OCI-LY7 (cell line): Measurements from ENCODE around the gene CASP4. TPM values are rescaled to one million over a fixed set of nuclear protein-coding genes. Genes with fewer than 3 reads are reported as not detected.

Experiments
- BruUV-seq: library from RNA; stranded (reverse); fragments of 400-500 nt; replicated peaks from 2 replicates; lab custom pipeline; 2021; lab: Mats Ljungman, UMichigan
- CTCF ChIA-PET: fragments of 300-600 bp; sonication (Branson Sonifier 250); formaldehyde crosslinking; loops from one replicate; lab custom pipeline; 2022; ENCODE audit warnings: antibody characterized with exemption; ENCODE audit not compliant: unreplicated experiment; lab: Charles Lee
- POLR2A ChIA-PET: fragments of 300-600 bp; sonication (Branson Sonifier 250); formaldehyde crosslinking; loops from one replicate; lab custom pipeline; 2022; ENCODE audit warnings: antibody characterized with exemption; lab: Charles Lee
- DNase-seq: peaks from one replicate; pipeline ENCODE4 v3.0.0-alpha.2; 2015; ENCODE audit warnings: low spot score
- H2AFZ ChIP-seq: fragments of 200-600 bp; sonication (generic), shearing (Covaris generic); 2 replicates; pipeline ENCODE4 v1.6.1; 2014; ENCODE audit warnings: mild to moderate bottlenecking, antibody characterized with exemption, low read length, moderate library complexity
- H3K27ac ChIP-seq: fragments of 200-600 bp; sonication (generic); 2 replicates; pipeline ENCODE4 v1.5.1; 2014; ENCODE audit warnings: mixed run types, low read depth, mild to moderate bottlenecking, moderate library complexity, low read length, inconsistent platforms; ENCODE audit not compliant: poor library complexity, severe bottlenecking
- H3K36me3 ChIP-seq: fragments of 200-600 bp; sonication (generic); 2 replicates; pipeline ENCODE4 v1.6.1; 2014; ENCODE audit warnings: mild to moderate bottlenecking, antibody characterized with exemption, low read length, moderate library complexity, mixed read lengths; ENCODE audit not compliant: insufficient read depth
- H3K4me1 ChIP-seq: fragments of 200-600 bp; sonication (generic); 2 replicates; pipeline ENCODE4 v1.5.1; 2014; ENCODE audit warnings: mild to moderate bottlenecking, low read length; ENCODE audit not compliant: insufficient read depth, poor library complexity, severe bottlenecking
- H3K4me2 ChIP-seq: fragments of 200-600 bp; sonication (generic); 2 replicates; pipeline ENCODE4 v1.6.1; 2014; ENCODE audit warnings: mild to moderate bottlenecking, low read length
- H3K4me3 ChIP-seq: fragments of 200-600 bp; sonication (generic); 2 replicates; pipeline ENCODE4 v1.5.1; 2014; ENCODE audit warnings: mild to moderate bottlenecking, low read depth, low read length; ENCODE audit not compliant: poor library complexity, severe bottlenecking
- H3K79me2 ChIP-seq: fragments of 200-600 bp; sonication (generic); 2 replicates; pipeline ENCODE4 v1.6.1; 2016; ENCODE audit warnings: low read depth, mild to moderate bottlenecking, low read length, moderate library complexity, mixed read lengths; ENCODE audit not compliant: insufficient read depth
- H3K9me2 ChIP-seq: fragments of 200-600 bp; sonication (generic); 2 replicates; pipeline ENCODE4 v1.6.1; 2016; ENCODE audit warnings: mild to moderate bottlenecking, low read length, mixed read lengths; ENCODE audit not compliant: insufficient read depth
- H3K9me3 ChIP-seq: fragments of 200-600 bp; sonication (generic); 2 replicates; pipeline ENCODE4 v1.6.1; 2014; ENCODE audit warnings: mild to moderate bottlenecking, mixed run types, low read length, mixed read lengths
- H4K20me1 ChIP-seq: fragments of 200-600 bp; sonication (generic); 2 replicates; pipeline ENCODE4 v1.6.1; 2014; ENCODE audit warnings: mild to moderate bottlenecking, antibody characterized with exemption, low read length, moderate library complexity, mixed read lengths; ENCODE audit not compliant: insufficient read depth
- CTCF ChIP-seq: fragments of 200-600 bp; sonication (generic); conservative IDR thresholded peaks from 2 replicates; pipeline ENCODE4 v1.5.1; 2014; ENCODE audit warnings: mild to moderate bottlenecking, antibody characterized with exemption, low read length, moderate library complexity, mixed read lengths
- EZH2phosphoT487 ChIP-seq: fragments of 200-600 bp; sonication (generic); IDR thresholded peaks from 2 replicates; pipeline ENCODE4 v1.6.1; 2018; ENCODE audit warnings: low read depth, borderline replicate concordance, mild to moderate bottlenecking, mixed run types, antibody characterized with exemption, low read length, moderate library complexity, mixed read lengths
- intact Hi-C: fragments of 100-400 bp; cut with micrococcal nuclease; formaldehyde crosslinking; loops from one replicate; pipeline ENCODE4 v1.10.0; 2022; ENCODE audit not compliant: unreplicated experiment
- total RNA-seq, 2 experiments: library from RNA; depleted of rRNA in 1 of 2; stranded (reverse); fragments of >200 nt in 1 of 2; shearing (Covaris generic) in 1 of 2; gene quantifications; 2 replicates each; pipeline ENCODE4 v1.2.3, GENCODE V29; 2014 to 2022

Gene CASP4
- total RNA-seq, 2 experiments from 2014 or later: 0.88 to 1.6 TPM

- no peaks in the 10 kb centered on the region for H3K4me1 ChIP-seq
- no peaks in the 10 kb centered on the region for H3K36me3 ChIP-seq
- H3K79me2 ChIP-seq: no peaks in the 10 kb centered on the region
- H3K4me3 ChIP-seq: no peak overlapping the region
- BruUV-seq: no TSS peak
- no peaks in the 10 kb centered on the region for H3K9me2 ChIP-seq
- no peak overlapping the region for H2AFZ ChIP-seq
- TF ChIP-seq EZH2phosphoT487 (no peak), CTCF (no peak)
- 0 out of 2 replicates have a peak, but pooled peaks cover 11% of the 10 kb centered on the region for H3K9me3 ChIP-seq
- intact Hi-C loops: no loop called here
- H3K27ac ChIP-seq: no peak overlapping the region
- DNase-seq: no peak
- ChIA-PET POLR2A (no interaction called here), CTCF (no interaction called here)
- no peaks in the 10 kb centered on the region for H4K20me1 ChIP-seq
- no peak overlapping the region for H3K4me2 ChIP-seq
Observed at GRCh38 chr11:104962852-104963251, 5.5 kb downstream of the CASP4 start.

GRCh38 chr11:104957280-104957679 is 11.1 kb downstream of the CASP4 start:
- DNase-seq: no peak
- Histone ChIP-seq H3K9me3 (no peaks in the 10 kb centered on the region), H3K4me1 (no peaks in the 10 kb centered on the region), H4K20me1 (no peaks in the 10 kb centered on the region), H3K36me3 (no peaks in the 10 kb centered on the region), H3K79me2 (no peaks in the 10 kb centered on the region), H3K4me3 (no peak overlapping the region), H3K27ac (no peak overlapping the region), H2AFZ (no peak overlapping the region), H3K4me2 (no peak overlapping the region), H3K9me2 (no peaks in the 10 kb centered on the region)
- TF ChIP-seq CTCF (no peak), EZH2phosphoT487 (no peak)
- CTCF ChIA-PET: no interaction called here
- intact Hi-C loops: no loop called here
- POLR2A ChIA-PET: no interaction called here
- no TSS peak for BruUV-seq

- no peak overlapping the region for H3K4me3 ChIP-seq
- no peaks in the 10 kb centered on the region for H3K79me2 ChIP-seq
- no peaks in the 10 kb centered on the region for H3K4me1 ChIP-seq
- no peaks in the 10 kb centered on the region for H4K20me1 ChIP-seq
- intact Hi-C loops: no loop called here
- no peak overlapping the region for H2AFZ ChIP-seq
- H3K9me3 ChIP-seq: no peaks in the 10 kb centered on the region
- no peak overlapping the region for H3K27ac ChIP-seq
- ChIA-PET CTCF (no interaction called here), POLR2A (no interaction called here)
- TF ChIP-seq CTCF (no peak), EZH2phosphoT487 (no peak)
- H3K9me2 ChIP-seq: no peaks in the 10 kb centered on the region
- no peak overlapping the region for H3K4me2 ChIP-seq
- H3K36me3 ChIP-seq: no peaks in the 10 kb centered on the region
- DNase-seq: no peak
- BruUV-seq: no TSS peak
Observed at GRCh38 chr11:104956528-104956927, 11.8 kb downstream of the CASP4 start.
